RPMI7951 (cell line): Measurements from ENCODE around the gene CDC5L. TPM values are rescaled to one million over a fixed set of nuclear protein-coding genes. Genes with fewer than 3 reads are reported as not detected.

ENCODE experiments used
- DNase-seq: peaks from one replicate; pipeline ENCODE4 v3.0.0-alpha.2; 2012; ENCODE audit warnings: low read depth
- total RNA-seq: library from RNA; depleted of rRNA; stranded (reverse); fragments of >200 nt; shearing (Covaris generic); gene quantifications from 2 replicates; pipeline ENCODE4 v1.2.3, GENCODE V29; 2014

The CDC5L gene
- total RNA-seq, 1 experiment from 2014 or later = 33.6 TPM

- no peak for DNase-seq
These were observed 87.1 kb downstream of the CDC5L start for GRCh38 chr6:44474643-44475042.

DNA sequence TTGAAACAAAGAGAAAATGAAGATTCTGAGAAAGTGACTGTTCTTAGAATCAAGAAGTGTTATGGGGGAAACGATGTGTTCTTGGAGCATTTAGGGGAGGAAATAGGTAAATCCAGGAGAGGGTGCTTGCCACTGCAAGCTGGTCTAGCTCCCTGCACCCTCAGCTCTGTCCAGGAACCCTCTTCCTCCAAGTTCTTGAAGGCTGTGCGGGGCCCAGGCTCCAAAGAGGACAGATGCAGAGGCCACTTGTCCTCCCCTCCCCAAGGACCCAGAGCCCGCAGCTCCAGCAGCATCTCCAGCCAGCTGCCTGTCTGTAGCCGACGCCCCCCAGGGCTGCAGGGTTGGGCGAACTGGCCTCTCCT lies 87.9 kb downstream of the CDC5L start:
- DNase-seq = no peak

DNA sequence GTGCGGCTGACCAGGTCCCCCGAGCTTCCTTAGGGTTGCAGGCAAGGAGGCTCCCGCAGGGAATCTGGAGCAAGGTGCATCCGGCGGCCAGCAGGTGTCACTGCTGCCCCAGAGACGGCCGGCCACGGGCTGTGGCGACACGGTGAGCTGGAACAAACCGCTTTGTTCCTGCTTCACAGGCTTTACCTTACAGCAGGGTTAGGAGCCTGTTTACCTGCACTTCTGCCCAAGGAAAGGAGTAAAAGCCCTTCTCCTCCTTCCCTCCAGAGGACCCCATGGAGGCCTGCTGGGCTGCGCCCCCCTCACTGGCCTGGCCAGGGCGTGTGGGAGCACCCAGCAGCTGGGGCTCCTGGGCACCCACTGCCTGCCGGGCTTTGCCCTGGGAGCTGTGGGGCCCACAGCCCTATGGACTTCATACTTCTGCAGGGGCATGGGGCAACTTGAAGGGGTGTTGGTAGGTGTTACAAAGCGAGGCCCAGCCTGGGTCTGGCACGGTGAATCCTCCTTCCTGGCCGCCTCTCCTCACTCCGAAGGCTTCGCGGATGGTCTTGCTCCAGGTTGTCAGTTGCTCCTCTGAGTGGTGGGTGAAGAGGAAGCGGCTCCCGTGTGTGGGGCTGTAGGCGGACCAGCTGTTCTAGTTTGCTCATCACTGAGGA lies 88.4 kb downstream of the CDC5L start:
- DNase-seq = peak; percentile 66

DNA sequence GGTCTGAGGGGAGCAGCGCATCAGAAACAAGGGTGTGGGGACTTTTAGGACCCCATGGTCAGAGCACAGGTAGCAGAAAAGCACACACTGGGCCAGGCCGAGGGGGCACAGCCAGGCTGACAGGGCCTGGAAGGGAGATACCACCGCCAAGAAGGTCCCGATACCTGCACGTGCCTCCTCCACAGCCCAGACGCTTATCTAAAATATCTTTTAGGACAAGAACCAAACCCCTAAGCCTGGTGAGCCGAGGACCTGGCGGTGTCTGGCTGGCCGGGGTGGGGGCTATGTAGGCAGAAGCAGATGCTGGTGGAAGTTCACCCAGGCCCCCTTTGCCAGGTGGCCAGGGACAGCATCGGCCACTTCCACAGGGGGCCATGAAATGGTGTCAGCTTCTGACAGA lies 89.3 kb downstream of the CDC5L start:
- no peak for DNase-seq

DNA sequence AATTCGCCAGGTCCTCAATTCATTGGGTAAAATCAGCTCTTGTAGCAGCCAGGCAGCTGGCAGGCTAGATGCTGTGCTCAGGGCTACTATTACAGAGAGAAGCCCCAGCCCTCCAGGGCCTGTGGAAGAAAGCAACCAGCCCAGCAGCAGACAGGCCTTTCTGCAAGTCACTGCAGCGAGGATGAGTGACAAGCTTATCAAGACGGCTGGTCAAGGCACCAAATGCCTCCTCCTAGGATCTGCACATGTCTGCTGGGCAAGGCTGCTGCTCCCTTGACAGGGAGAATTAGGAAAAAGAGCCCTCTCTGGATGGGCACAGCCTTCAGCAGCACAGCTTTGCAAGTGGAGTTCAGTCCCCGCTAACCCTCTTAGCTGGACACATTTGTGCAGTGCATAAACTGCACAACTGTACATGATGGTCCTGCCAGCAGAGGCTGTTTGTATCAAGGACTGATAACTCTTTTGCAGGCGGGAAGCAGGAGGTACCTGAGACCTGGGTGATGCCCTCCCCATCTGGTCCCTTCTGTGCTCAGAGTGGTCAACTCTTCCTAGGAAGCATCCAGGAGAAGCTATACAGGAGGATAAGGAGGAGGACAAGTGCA lies 89.9 kb downstream of the CDC5L start:
- no peak for DNase-seq

GRCh38 chr6:44478158-44478557 lies 90.7 kb downstream of the CDC5L start:
- no peak for DNase-seq

GRCh38 chr6:44478591-44479254 lies 91.2 kb downstream of the CDC5L start:
- no peak for DNase-seq

DNA sequence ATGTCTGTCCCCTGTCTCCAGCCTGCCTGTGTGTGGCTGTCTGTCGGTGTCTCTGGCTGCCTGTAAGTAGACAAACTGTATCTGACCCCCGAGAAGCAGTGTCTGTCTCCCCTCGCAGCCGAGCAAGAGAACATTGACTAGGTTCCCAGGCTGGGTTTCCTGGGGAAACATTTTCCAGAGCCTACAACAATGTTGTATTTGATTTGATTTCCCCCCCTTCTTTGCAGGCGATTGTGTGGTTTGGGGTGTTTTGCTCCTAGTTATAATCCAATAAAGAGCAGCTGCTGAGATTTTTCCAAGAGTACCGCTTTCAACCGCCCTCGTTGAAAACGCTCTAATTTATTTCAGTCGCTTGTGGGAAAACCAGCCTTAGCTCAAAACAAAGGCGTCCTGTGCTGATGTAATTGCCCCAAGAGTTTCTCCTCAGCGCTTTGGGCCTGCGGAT lies 92.6 kb downstream of the CDC5L start:
- DNase-seq = peak; percentile 49

- no peak for DNase-seq
These were observed 93.5 kb downstream of the CDC5L start for GRCh38 chr6:44481056-44481455.

DNA sequence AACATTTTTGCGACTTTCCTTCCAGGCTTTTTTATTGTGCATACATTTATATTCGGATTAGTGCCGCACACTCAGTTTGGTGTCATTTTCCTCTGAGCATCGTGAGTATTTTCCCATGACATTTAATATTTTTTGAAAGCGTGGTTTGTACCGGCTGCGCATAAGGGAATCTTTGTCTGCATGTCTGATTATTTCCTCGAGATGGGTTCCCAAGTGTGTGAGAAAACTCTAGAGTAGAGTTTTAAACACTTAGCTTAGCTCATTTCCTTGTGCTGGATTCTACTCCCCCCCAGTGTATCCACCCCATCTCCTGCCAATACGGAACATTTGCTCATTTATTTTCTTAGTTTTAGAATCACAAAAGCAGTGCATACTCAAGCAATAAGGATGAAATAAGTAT lies 94.3 kb downstream of the CDC5L start:
- peak; percentile 26 for DNase-seq

GRCh38 chr6:44485601-44486401 lies 98.3 kb downstream of the CDC5L start:
- DNase-seq = peak; percentile 61

- DNase-seq = no peak
These were observed 99.5 kb downstream of the CDC5L start for GRCh38 chr6:44487002-44487401.

GRCh38 chr6:44487586-44487985 lies 100.1 kb downstream of the CDC5L start:
- peak; percentile 65 for DNase-seq

DNA sequence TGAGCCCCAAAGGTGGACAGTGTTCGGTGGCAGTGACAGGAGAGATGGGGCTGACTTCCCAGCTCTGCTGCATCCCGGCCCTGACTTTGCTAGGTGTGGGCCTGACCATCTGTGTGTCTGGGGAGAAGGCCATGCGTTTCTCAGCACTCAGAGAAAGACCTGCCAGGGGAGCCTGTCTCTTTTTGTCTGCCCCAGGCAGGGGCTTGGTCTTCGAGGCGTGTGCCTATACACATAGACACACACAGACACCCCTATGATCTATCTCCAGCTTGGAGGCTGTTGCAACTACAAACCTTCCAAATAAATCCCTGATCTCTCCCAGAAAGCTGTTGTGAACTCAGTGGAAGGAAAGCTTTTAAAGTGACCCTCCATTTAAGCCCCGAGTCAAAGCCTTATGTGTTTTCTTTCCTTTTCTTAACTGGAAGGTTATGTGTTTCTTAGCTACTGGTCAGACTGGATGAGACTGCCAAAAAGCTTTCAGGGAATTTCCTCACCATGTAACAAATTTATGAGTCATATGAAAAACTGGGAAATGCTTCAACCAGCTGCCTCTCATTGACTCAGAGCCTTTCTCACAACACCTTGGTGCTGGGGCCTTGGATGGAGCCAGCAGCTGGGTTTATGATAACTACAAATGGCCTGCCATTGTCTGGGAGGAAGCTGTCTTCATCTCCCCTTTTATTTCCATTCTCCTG lies 102.6 kb downstream of the CDC5L start:
- DNase-seq = peak; percentile 97

GRCh38 chr6:44493132-44493531 lies 105.6 kb downstream of the CDC5L start:
- DNase-seq = no peak

GRCh38 chr6:44493593-44493992 lies 106.1 kb downstream of the CDC5L start:
- DNase-seq = no peak

GRCh38 chr6:44494011-44494501 lies 106.5 kb downstream of the CDC5L start:
- DNase-seq = peak; percentile 83

DNA sequence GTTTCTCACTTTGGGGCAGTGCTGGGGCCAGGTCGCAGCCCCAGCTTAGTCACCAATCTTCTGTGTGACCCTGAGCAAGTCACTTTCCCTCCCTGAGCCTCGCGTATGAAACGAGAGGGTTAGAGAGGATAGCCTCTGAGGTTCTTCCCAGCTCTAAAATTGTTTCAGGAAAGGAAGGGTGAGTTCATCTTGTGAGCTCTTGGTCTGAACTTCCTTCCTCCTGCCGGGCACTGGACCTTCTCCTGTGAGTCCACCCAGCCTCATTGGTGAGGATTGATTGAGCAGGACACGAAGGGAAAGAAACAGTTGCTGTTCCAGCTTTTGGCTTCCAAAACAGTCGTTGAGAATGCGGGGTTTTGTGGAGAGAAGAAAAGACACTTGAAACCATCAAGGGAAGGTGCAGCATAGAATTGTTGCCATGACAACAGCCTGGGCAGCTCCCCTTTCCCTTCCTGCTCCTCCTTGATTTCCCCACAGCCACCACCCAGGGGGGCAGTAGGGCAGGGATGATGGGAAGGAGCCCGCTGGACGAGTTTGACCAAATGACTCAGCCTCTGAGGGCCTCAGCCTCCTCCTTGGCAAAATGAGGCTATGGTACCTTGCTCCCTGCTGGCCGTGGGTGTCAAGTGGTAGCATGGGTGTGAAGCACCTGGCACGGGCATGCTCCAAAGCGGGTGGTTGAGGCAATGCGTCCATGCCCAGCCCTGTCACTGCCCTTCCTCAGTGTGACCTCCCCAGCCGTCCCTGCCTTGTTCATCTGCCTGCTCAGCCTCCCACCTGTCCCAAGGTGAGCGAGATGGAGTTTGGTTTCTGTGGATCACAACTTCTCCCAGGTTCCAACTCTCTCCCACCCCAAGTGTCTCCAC lies 107.8 kb downstream of the CDC5L start:
- DNase-seq = peak; percentile 31

GRCh38 chr6:44496665-44497369 lies 109.3 kb downstream of the CDC5L start:
- no peak for DNase-seq

GRCh38 chr6:44497807-44498206 lies 110.3 kb downstream of the CDC5L start:
- no peak for DNase-seq
